GM12874 (cell line): ENCODE measurements around the gene ZMIZ2.

ENCODE experiments used
- TF ChIP-seq, protein P1 (sequence below): IDR thresholded peaks from 2 replicates; pipeline ENCODE4 v1.5.1; 2011; ENCODE audit warnings: low read depth, mild to moderate bottlenecking, control low read depth, low read length, moderate library complexity; ENCODE audit not compliant: insufficient read depth

Gene ZMIZ2

DNA sequence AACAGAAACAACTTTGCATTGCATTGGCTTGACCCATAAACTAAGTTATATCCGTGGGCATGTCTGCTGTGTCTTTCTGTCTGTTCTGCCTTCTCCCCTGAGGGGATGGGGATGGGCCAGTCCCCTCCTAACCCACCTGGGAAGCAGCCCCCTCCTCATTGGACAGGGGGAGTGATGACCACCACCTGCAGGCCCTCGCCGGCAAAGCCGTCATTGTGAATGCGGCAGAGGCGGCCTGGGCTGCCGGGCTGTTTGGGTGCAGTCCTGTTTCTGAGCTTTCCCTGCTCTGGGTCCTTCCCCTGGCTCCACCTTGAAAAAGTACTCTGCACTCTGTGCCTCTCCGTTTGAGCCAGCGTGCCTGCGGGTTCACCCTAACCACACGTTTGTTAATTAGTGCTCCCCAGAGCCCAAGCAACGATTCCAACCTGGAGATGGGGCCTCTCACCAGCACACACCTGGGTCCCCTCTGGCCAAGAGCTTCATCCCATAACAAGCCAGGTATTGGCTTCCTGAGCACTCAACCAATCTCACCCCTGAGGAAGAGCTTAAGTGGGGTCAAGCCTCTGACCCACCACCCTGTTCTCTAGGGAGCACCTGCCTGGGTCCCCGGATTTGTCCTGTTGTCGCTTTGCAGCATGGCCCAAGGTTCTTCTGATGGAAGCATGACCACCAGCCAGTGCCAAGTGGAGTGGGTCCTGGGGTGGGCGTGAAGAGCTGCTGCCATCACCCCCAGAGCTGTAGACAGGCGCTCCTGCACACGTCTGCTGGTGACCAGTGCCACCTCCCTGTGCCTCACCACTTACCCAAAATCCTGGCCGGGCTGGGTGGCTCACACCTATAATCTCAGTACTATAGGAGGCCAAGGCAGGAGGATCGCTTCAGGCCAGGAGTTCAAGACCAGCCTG lies 39.4 kb upstream of the ZMIZ2 start:
- TF ChIP-seq, protein P1, sequence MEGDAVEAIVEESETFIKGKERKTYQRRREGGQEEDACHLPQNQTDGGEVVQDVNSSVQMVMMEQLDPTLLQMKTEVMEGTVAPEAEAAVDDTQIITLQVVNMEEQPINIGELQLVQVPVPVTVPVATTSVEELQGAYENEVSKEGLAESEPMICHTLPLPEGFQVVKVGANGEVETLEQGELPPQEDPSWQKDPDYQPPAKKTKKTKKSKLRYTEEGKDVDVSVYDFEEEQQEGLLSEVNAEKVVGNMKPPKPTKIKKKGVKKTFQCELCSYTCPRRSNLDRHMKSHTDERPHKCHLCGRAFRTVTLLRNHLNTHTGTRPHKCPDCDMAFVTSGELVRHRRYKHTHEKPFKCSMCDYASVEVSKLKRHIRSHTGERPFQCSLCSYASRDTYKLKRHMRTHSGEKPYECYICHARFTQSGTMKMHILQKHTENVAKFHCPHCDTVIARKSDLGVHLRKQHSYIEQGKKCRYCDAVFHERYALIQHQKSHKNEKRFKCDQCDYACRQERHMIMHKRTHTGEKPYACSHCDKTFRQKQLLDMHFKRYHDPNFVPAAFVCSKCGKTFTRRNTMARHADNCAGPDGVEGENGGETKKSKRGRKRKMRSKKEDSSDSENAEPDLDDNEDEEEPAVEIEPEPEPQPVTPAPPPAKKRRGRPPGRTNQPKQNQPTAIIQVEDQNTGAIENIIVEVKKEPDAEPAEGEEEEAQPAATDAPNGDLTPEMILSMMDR = no peak

- TF ChIP-seq, protein P1 = no peak
Observed at GRCh38 chr7:44709945-44710596, 38.6 kb upstream of the ZMIZ2 start.

DNA sequence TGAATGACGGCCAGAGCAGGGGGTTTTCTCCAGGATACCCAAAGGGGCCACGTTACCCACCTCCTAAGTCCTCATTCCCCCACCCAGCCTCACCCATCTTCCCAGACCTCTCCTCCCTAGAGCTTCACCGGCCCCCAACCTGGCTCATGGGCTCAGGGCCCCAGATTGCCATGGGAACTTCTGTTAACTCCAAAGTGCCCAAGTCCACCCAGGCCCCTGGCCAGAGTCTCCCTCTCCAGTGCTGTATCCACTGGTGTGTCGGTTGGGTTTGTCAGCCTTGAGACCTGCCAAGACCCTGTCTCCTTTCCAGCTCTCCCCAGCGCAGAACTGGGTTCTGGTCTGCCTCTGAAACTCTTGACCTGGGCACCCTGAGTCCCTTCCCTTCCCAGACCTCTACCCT lies 37.1 kb upstream of the ZMIZ2 start:
- TF ChIP-seq, protein P1 = no peak

DNA sequence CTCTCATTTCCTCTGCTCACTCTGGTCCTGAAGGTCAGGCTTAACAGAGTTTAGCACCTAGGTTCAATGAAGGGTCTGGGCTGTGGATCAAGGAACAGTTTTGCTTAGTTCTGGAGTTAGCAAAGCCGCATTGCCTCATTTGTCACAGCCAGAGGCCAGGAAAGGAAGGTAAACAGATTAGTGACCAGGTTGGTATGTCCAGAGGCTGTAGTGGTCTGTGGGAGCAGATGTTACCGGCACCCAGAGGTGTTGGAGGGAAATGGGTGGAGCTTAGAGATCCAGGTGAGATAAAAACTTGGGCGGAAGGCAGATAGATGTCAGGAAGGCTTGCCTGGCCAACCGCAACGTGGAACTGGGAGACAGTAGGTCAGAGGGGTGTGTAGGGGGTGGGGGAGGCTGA lies 36.6 kb upstream of the ZMIZ2 start:
- TF ChIP-seq, protein P1 = no peak

GRCh38 chr7:44713141-44713540 lies 35.5 kb upstream of the ZMIZ2 start:
- TF ChIP-seq, protein P1 = no peak

DNA sequence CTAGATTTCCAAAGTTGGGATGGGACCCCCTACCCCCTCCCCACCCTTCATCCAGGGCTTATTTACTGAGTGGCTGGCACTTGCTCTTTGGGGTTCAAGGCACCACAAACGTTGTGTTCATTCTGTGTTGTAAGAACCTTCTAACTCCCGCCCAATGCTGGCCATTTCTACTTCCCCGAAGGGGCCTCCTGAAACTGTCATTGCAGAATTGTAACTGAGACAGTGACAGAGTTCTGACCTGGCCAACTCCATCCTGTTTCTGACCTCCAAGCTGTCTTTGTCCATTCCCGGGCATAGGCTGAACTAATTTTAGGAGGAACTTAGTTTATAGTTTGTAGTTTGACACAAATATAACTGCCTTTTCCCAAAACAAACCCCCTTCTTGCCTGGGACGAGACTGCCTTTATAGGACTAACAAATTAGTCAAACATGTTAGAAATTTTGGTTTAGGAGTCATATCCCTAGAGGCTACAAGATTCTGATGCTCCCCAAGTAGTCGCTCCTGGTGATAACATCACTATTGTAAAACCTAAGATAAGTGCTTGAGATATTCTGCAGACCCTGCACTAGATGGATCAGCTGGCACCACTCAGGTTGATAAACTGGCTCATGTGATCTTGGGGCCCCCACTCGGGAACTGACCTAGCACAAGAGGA lies 34.8 kb upstream of the ZMIZ2 start:
- TF ChIP-seq, protein P1 = no peak

DNA sequence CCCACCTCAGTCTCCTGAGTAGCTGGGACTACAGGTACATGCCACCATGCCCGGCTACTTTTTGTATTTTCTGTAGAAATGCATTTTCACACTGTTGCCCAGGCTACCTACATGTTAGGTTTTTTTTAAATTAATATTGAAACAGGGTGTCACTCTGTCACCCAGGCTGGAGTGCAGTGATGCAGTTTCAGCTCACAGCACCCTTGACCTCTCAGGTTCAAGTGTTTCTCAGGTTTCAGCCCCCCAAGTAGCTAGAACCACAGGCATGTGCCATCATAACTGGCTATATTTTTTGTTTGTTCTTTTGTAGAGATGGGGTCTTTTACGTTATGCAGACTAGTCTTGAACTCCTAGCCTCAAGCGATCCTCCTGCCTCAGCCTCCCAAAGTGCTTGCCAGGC lies 32.4 kb upstream of the ZMIZ2 start:
- TF ChIP-seq, protein P1 = no peak
